DOHH2 (cell line): Measurements from ENCODE around the gene TSPAN5.

ENCODE experiments used
- CTCF ChIP-seq: fragments of 200-600 bp; sonication (generic); IDR thresholded peaks from one replicate; pipeline ENCODE4 v1.5.1; 2014; ENCODE audit warnings: antibody characterized with exemption, mild to moderate bottlenecking, low read depth, low read length; ENCODE audit not compliant: poor library complexity, severe bottlenecking
- EZH2phosphoT487 ChIP-seq: fragments of 200-600 bp; sonication (generic); IDR thresholded peaks from 2 replicates; pipeline ENCODE4 v1.6.1; 2017; ENCODE audit warnings: borderline replicate concordance, mild to moderate bottlenecking, antibody characterized with exemption, low read length, moderate library complexity, mixed read lengths

- TF ChIP-seq CTCF: no peak
- TF ChIP-seq EZH2phosphoT487: 0 out of 2 replicates have a peak, but pooled peaks have one; percentile 71
Measured at GRCh38 chr4:98657531-98658286, 702 bp downstream of the TSPAN5 start.
